OCI-M2 (cell line): ENCODE measurements around the gene RAB1B.
A peak's percentile ranks its signal among the peaks of the same experiment; 100 is the strongest.

ENCODE experiments used
- DNase-seq: peaks from one replicate; lab custom pipeline; 2025; ENCODE audit not compliant: unreplicated experiment; lab: John Stamatoyannopoulos, UW

Gene RAB1B

DNA sequence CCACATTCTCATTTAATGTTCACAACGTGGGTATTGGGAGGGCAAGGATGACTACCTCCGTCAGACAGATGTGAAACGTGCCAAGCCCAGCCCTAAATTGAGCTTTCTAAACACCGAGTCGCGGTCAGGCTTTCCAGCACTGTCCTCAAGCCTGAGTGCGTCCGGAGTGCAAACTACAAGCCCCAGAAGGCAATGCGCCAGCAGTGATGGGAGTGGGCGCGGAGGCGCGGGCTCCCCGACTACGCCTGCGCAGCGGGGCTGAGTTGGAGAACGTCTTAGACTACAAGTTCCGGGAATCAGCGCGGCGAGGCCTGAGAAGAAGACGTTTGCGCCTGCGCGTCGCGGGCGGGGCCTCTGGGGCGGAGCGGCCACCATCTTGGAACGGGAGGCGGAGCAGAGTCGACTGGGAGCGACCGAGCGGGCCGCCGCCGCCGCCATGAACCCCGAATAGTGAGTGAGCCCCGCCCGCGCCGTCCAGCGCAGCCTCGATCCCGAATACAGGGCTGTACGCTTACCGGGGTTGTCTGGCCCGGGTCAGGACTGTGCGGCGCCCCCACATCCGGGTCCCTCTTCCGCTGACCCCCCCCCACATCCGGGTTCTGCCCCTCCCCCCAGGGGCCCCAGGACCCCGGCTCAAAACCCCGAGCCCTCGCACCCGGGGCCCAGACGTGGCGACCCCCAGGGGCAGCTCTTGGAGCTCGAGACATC lies at the start of gene RAB1B:
RAB1B (plus strand) TSS at position 396 of the 708 bp plus-strand sequence; CDS start at position 437, 41 bp downstream.
- peak; percentile 84 for DNase-seq

DNA sequence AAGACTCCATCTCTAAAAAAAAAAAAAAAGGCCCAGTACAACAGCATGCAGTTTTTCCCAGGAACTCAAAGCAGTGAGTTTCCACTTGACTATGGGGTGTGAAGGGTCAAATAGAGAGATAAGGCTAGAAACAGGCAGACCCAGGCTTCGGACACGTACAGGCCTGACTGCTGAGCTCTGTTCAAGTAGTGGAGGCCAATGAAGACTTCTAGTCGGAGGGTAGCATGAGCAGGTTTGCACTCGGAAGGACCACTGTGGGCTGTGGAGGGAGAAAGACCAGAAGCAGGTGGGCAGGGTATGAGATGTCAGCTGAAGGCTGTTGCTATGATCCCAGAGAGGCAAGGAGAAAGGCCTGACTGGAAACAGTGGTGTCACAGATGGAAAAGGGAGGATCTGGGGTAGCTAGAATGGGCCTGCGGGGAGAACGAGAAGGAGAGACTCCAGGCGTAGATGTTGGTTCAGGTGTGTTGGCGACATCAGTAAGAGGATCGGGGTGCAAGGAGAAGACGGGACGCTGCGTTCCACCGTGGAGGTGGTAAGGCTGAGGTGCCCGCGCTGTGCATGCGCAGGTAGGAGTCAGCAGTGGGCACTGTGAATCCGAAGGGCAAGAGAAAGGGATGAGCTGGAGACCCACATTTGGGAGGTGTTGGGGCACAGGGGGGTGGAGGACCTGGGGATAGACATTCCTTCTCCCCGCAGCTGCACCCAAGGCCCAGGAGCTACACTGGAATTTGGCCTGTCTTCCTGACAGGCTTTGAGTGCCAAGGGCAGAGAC lies 49.4 kb upstream of the RAB1B start:
- DNase-seq: no peak

DNA sequence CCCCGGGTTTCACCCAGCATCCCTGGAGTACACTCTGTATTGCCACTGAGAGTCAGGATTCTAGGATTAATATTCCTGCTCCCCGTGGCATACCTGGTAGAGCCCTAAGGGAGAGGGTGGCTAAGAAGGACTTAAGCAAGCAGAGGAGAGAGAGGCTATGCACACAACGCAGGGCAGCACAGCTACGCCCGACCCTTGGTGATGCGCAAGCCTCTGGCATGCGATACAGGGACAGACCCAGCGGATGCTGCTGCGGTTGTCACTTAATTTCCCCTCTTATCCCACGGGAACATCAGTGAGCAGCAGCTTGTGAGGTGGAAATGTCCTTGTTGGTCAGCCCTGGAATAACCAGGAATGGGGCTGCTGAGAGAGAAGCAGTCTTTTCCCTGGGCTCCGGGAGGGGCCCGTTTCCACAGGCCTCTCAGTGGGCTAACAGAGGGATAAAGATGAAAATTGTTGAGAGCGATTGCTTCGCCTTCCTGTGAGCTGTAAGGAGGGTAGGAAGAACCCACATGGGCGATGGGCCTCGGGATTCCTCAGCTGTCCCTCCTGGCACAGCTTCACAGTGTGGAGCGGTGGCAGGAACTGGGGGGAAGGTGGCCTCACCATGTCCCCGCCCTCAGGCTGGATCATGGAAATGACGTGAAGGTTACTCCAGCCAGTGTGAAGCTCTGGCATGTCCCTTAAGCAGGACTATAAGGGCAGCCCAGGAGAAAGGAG lies 48.4 kb upstream of the RAB1B start:
- DNase-seq: no peak

DNA sequence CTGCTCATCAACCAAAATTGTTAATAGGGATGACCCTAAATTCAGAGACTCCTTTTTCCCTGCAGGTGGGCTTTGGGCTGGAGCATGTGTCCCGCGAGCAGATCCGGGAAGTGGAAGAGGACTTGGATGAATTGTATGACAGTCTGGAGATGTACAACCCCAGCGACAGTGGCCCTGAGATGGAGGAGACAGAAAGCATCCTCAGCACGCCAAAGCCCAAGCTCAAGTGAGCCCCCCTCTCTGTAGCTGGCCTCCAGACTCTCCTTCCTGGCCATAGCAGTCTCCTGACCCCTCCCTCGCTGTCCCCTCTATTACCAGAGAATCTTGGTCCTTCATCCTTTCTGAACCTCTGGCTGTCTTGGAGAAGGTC lies 47.9 kb upstream of the RAB1B start:
- DNase-seq: no peak

DNA sequence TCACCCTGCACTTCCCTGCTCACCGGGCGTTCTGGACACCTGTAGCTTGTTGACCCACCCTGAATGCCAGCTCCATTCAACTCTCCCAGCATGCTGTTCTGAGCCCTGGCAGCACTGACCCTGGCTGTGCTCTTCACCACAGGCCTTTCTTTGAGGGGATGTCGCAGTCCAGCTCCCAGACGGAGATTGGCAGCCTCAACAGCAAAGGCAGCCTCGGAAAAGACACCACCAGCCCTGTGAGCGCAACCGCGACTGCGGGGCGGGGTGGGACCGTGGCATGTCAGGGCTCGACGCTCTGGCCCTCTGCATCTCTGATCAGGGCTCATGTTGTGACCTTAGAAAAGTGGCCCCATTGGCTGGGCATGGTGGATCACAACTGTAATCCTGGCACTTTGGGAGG lies 47.4 kb upstream of the RAB1B start:
- DNase-seq: no peak

DNA sequence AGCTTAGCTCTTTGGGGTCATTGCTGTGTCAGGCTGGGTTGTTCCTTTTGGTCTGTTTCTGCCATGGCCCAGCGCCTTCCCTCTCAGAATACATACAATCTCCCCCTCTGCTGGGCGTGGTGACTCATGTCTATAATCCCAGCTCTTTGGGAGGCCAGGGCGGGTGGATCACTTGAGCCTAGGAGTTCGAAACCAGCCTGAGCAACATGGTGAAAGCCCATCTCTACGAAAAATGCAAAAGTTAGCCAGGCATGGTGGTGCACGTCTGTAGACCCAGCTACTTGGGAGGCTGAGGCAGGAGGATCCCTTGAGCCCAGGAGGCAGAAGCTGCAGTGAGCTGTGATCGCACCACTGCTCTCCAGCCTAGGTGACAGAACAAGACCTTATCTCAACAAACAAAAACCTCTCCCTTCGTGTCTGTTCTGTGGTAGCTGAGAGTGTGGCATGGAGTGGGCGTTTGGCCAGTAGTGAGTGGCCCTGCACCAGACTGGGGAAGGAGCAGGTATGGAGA lies 46.7 kb upstream of the RAB1B start:
- no peak for DNase-seq

DNA sequence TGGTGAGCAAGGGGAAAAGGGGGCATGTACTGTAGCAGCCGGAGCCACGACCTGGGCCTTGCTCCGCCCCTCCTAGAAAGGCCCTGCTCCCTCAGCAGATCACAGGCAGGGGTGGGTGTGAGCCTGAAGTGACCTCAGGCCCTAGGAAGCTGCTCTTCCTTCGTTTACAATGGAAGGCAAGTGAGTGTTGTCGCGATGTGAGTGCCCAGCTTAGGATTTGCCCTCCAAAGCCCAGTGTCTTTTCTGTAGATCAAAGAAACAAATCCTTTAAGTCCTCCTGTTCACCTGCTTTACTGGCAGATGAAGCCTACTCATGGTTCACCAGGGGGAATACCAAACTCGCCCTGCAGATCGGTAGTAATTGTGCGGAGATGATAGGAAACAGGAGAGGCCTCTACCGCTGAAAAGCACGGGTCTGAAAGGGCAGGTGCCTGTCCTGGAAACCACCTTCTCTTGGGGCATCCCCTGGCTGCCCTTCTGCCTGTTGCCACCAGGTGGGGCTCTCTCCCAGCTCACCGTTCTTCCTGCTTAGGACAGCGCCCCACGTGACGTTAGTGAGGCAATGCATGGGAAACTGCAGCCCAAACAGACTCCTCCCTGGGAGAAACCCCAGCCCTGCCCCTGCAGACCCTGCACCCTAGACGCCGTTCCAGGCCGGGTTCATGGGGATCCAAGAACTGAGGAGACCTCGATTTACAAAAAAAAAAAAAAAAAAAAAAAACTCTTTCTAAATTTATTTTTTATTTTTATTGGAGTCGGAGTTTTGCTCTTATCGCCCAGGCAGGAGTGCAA lies 45.9 kb upstream of the RAB1B start:
- DNase-seq: no peak

DNA sequence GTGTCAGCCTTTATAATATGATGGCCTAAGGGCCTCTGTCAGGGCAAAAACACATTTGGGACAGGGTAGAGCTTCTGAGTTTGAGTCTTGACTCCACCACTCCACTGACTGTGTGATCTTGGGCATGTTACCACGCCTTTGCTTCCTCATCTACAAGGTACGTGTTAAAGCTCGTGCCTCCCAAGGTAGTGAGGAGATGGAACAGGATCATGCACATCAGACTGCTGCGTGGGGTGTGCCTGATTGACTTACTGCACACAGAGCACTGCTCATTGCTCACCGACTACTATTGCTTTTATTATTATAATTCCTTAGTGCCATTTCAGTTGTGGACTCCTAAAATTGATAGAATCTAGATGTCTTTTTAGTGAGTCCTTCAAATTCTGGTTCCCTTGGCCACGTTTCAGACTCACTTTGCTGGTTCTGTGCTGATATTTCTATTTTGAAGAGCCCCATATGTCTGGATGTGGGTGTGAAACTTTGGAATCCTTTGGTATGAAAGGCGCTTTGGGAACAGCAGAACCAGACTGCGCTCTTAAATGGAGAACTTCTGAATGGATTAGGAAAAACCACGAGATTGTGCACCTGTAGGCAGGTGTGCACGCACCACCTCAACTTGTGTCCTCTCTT lies 44.1 kb upstream of the RAB1B start:
- no peak for DNase-seq

DNA sequence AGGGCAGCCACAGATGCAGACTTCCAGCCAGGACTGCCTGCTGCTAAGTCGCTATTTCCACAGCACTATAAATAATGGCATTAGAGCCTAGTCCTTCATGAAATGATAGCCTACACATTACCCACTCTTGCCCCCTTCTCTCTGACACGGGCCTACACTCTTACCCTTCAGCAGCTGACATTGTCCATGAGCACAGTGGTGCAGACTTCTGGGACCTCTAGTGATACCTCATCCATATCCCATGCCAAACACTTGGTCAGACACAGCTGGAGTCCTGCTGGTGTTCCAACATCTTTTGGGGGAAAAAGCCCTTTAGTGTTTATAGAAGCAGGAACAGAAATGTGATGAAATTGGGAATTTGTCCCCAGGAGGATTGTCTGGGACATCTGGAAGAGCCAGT lies 43.4 kb upstream of the RAB1B start:
- no peak for DNase-seq

DNA sequence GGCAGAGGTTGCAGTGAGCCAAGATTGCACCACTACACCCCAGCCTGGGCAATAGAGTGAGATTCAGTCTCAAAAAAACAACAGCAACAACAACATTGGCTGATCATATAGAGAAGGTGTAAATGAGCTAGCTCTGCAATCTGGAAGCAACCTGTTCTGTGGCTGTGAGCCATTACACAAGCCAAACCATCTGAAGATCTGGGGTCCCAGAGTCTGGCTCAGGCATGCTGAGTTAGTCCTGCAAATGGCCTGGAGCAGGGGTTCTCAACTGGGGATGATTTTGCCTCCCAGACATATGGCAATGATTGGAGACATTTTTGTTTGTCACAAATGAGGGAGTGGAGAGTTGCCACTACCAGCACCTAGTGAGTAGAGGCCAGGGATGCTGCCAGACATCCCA lies 42.3 kb upstream of the RAB1B start:
- DNase-seq: no peak

DNA sequence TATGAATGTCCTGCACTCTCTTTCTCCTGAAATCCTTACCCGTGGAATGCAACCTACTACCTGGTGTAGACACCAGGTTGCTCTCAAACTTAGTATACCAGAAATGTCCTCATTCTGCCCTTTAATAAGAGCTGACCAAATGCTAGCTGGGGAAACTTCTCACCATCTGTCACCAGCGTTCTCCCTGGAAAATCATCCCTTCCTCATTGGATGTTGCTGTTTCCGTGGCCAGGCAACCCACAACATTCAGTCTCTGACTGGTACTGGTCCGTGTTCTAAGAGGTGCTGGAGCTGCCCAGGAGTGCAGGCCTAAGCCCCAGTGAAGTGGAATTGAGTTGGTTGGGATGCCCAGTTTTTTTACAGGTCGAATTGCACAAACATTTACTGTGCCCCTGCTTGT lies 40.7 kb upstream of the RAB1B start:
- DNase-seq: no peak

DNA sequence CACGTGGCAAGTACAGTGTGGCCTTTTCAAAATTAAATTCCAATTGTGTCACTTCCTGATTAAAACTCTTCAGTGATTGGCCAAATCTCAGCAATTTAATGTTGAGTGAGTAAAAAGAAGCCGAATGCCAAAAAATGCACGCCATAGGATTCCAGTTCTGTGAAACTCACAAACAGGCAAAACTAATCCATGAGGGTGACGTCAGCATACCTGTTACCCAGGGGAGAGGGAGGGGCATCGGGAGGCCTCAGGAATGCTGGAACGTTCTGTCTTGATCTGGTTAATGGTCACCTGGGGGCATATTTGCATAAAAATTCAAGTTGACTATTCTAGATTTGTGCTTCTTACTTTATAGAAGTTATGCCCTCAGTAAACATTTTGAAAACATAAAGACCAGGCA lies 39.9 kb upstream of the RAB1B start:
- no peak for DNase-seq

DNA sequence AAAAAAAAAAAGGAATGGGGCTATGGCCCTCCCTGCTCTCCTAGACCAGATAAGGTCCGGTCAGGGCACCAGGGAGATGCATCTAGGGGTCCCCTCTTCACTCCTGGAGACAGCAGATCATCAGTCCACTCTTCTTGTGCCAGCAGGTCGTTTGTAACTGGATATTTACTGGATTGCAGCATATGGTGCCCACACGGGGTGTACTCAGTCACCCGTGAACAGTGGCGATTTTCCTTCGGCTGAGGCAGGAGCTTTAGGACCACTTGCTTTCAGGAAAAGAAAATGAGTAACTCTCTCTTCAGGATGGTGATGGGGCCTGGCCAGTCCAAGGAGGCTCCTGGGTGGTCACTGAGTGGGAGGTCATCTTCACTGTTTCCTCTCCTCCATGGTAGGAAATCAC lies 38.3 kb upstream of the RAB1B start:
- no peak for DNase-seq

DNA sequence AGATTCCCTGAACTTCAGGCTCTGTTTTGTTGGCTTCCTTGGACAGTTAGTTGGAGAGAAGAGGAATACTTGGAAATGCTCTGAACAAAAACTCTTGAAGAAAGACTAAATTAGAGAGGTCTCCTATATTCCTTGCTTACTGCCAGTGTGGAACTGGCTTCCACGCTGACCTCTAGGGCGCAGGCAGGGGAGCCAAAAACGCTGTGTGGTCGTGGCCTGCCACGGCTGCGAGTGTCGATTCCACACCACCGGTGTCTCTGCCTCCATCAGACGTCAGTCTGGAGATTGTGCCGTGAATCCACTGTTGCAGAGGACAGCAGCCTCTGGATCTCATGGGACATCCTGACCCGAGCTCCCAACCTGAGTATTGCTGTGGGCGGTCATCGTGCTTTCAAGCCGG lies 37.5 kb upstream of the RAB1B start:
- no peak for DNase-seq

DNA sequence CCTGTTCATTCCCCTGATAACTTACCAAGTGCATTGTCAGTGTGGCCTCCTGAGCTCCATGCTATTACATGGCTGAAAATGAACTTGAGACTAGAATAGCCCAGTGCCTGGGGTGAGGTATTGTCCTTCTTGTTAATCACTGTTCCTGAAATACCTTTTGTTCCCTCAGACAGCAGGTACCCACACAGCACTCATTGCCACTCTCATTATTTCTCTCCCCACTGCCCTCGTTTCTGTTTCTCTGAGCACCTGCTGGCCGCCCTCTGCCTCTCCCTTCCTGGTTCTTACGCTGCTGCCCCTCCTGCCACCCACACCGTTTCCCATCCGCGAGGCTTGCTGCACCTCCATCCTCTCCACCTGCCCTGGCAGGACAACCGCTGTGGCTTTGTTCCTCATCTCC lies 36.9 kb upstream of the RAB1B start:
- DNase-seq: no peak

DNA sequence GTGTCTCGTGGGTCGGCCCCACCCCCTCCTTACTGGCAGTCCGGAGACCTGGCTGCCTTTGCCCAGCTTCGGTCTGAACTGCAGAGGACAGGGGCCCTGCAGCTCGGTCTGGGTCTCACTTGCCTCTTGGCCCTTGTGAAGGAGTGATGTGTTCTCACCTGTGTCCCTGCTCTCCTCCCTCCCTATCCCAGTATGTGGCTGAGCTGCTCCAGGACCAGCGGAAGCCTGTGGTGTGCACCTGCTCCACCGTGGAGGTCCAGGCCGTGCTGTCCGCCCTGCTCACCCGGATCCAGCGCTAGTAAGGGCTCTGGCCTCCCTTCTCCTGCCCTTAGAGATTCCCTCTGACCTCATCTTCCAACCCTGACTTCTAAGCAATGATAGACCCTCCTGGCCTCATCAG lies 35.7 kb upstream of the RAB1B start:
- DNase-seq: no peak

DNA sequence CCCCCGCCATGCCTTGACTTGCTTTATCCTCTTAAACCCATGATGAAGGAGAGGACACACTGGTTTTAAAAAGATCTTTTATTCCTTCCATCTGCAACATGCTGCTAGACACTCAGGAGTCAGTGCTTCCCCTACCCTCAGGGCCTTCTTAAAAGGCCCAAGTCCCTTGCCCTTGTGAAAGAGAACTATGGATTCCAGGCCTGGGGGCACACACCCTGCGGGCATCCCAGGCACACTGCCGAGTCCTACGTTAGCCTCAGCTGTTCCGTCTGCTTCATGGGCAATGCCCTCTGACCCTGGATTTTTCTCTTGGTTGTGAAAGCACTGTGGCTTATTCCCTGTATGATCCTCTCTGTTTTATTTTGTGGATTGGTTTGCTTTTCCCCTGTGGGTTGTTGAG lies 35.1 kb upstream of the RAB1B start:
- DNase-seq: no peak

DNA sequence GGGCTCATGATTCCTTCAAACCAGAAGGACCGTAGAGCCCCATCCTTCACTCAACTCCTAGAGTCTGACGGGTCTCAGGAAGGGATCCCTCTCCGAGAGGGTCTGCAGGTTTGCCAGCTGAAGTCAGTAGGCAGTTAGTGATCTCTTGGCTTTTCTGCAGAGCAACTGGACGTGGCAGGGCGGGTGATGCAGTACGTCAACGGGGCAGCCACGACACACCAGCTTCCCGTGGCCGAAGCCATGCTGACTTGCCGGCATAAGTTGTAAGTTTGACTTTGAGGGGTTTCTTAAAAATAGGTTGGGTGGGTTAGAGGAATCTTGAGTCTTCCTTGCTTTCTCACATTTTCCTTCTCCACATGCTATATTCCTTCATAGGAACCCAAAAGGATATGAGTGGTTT lies 33.3 kb upstream of the RAB1B start:
- DNase-seq: no peak

DNA sequence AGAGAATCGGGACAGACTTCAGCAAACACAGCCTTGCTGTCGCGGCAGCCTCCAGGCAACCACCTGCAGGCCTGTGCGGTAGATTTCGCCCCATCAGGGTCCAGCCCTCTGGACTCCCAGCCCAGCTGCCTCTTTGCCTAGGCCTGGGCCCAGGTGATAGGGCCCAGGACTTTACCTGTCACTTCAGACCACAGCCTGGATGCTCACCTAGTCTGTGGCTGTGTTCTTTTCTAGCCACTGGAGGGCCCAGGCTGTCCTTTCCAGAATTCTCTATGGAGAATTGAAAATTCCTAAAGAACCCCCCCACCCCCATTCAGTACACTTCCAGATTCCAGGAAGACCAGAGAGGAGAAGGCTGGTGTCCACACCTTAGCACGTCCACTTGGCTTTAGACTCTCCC lies 30.6 kb upstream of the RAB1B start:
- DNase-seq: no peak

DNA sequence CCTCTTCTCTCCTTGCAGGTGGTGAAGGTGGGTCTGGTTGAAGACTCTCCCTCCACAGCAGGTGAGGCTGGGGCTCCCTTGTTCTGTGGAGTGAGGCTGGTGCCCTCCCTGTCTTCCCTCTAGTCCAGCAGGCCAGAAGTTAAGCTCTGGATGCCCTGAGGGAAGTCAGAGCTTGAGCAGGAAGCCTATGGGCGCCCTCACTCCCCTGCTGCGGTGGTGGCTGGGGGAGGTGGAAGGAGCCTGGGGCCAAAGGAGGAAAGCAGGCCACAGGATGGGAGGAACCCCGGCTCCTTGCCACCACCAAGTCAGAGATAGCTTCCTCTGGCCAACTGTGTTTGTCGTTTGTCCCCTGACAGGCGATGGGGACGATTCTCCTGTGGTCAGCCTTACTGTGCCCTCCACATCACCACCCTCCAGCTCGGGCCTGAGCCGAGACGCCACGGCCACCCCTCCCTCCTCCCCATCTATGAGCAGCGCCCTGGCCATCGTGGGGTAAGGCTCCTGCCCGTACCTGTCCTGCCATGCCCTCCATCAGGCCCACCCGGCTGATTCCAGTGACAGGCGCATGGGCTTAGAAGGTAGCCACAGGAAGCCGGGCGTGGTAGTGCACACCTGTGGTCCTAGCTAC lies 29.5 kb upstream of the RAB1B start:
- no peak for DNase-seq
